ENCODE measurements around the gene GJB5.

- TF ChIP-seq, protein P1, sequence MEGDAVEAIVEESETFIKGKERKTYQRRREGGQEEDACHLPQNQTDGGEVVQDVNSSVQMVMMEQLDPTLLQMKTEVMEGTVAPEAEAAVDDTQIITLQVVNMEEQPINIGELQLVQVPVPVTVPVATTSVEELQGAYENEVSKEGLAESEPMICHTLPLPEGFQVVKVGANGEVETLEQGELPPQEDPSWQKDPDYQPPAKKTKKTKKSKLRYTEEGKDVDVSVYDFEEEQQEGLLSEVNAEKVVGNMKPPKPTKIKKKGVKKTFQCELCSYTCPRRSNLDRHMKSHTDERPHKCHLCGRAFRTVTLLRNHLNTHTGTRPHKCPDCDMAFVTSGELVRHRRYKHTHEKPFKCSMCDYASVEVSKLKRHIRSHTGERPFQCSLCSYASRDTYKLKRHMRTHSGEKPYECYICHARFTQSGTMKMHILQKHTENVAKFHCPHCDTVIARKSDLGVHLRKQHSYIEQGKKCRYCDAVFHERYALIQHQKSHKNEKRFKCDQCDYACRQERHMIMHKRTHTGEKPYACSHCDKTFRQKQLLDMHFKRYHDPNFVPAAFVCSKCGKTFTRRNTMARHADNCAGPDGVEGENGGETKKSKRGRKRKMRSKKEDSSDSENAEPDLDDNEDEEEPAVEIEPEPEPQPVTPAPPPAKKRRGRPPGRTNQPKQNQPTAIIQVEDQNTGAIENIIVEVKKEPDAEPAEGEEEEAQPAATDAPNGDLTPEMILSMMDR (IDR thresholded peaks at IDR 0.05 in 2 of 3, conservative IDR thresholded peaks at IDR 0.05 in 1 of 3; ENCODE audit: control insufficient read depth in 2 of 3, extremely low read depth in 1 of 3, insufficient read depth in 1 of 3, low read depth in 3 of 3, low read length in 3 of 3): no peak
- no peak for TF ChIP-seq NR2C2 (IDR thresholded peaks at IDR 0.05; ENCODE audit: borderline replicate concordance, control insufficient read depth, insufficient read length, low read depth)
- TF ChIP-seq POLR2A (IDR thresholded peaks at IDR 0.05; ENCODE audit: low read depth, low read length): no peak
- TF ChIP-seq ZNF274 (IDR thresholded peaks at IDR 0.05; ENCODE audit: insufficient read depth, insufficient read length): no peak
- TF ChIP-seq TBL1XR1 (IDR thresholded peaks at IDR 0.05; ENCODE audit: low read depth, low read length): no peak
- no peak for TF ChIP-seq MTA3 (IDR thresholded peaks at IDR 0.05; ENCODE audit: borderline replicate concordance, low read length)
- TF ChIP-seq, protein P2, sequence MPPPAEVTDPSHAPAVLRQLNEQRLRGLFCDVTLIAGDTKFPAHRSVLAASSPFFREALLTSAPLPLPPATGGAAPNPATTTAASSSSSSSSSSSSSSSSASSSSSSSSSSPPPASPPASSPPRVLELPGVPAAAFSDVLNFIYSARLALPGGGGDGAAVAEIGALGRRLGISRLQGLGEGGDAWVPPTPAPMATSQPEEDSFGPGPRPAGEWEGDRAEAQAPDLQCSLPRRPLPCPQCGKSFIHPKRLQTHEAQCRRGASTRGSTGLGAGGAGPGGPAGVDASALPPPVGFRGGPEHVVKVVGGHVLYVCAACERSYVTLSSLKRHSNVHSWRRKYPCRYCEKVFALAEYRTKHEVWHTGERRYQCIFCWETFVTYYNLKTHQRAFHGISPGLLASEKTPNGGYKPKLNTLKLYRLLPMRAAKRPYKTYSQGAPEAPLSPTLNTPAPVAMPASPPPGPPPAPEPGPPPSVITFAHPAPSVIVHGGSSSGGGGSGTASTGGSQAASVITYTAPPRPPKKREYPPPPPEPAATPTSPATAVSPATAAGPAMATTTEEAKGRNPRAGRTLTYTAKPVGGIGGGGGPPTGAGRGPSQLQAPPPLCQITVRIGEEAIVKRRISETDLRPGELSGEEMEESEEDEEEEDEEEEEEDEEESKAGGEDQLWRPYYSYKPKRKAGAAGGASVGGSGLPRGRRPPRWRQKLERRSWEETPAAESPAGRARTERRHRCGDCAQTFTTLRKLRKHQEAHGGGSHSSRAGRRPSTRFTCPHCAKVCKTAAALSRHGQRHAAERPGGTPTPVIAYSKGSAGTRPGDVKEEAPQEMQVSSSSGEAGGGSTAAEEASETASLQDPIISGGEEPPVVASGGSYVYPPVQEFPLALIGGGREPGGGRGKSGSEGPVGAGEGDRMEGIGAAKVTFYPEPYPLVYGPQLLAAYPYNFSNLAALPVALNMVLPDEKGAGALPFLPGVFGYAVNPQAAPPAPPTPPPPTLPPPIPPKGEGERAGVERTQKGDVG (CRISPR knock-in tag; IDR thresholded peaks at IDR 0.05): no peak
- TF ChIP-seq POLR2AphosphoS2 (IDR thresholded peaks at IDR 0.05; ENCODE audit: low read depth, low read length): no peak
- no peak for TF ChIP-seq GATAD2B (conservative IDR thresholded peaks at IDR 0.05; ENCODE audit: low read depth)
Observed at GRCh38 chr1:34795916-34796315, 41.1 kb downstream of the GJB5 start.

All from GM12878 (cell line).